Amygdala (tissue), 56 donors: Measurements from ENCODE around the gene MFNG.

ENCODE experiments used
- DNase-seq, 56 donors: peaks; one replicate each; lab custom pipeline; 2025; lab: John Stamatoyannopoulos, UW

The MFNG gene

GRCh38 chr22:37454857-37455686 is 31.1 kb downstream of the MFNG start:
- no peak for DNase-seq

- DNase-seq: no peak
Measured at GRCh38 chr22:37453696-37454095, 32.5 kb downstream of the MFNG start.

GRCh38 chr22:37451218-37451617 is 35.0 kb downstream of the MFNG start:
- DNase-seq: no peak

GRCh38 chr22:37449331-37450001 is 36.7 kb downstream of the MFNG start:
- DNase-seq: no peak

GRCh38 chr22:37448516-37449127 is 37.6 kb downstream of the MFNG start:
- peak in 1 of 56 donors; percentile 39 for DNase-seq

- no peak for DNase-seq
Measured at GRCh38 chr22:37445501-37445900, 40.7 kb downstream of the MFNG start.

GRCh38 chr22:37443977-37444376 is 42.2 kb downstream of the MFNG start:
- DNase-seq: no peak

GRCh38 chr22:37443086-37443485 is 43.1 kb downstream of the MFNG start:
- no peak for DNase-seq

GRCh38 chr22:37442537-37442936 is 43.6 kb downstream of the MFNG start:
- no peak for DNase-seq

GRCh38 chr22:37442135-37442534 is 44.0 kb downstream of the MFNG start:
- DNase-seq: no peak

- DNase-seq: no peak
Measured at GRCh38 chr22:37440875-37441274, 45.3 kb downstream of the MFNG start.

GRCh38 chr22:37439347-37439746 is 46.8 kb downstream of the MFNG start:
- no peak for DNase-seq

- no peak for DNase-seq
Measured at GRCh38 chr22:37435970-37436603, 50.1 kb downstream of the MFNG start.

- no peak for DNase-seq
Measured at GRCh38 chr22:37433786-37434185, 52.4 kb downstream of the MFNG start.

- DNase-seq: no peak
Measured at GRCh38 chr22:37432708-37433054, 53.5 kb downstream of the MFNG start.

GRCh38 chr22:37431801-37432707 is 54.1 kb downstream of the MFNG start:
- no peak for DNase-seq

GRCh38 chr22:37431366-37431765 is 54.8 kb downstream of the MFNG start:
- DNase-seq: no peak

- no peak for DNase-seq
Measured at GRCh38 chr22:37430941-37431340, 55.2 kb downstream of the MFNG start.

GRCh38 chr22:37428649-37429586 is 57.3 kb downstream of the MFNG start:
- peak in 8 of 56 donors; percentile 12 to 37 (median 28) for DNase-seq
